Activated CD4-positive, alpha-beta T cell treated with anti-CD3 and anti-CD28 coated beads for 1 hour (primary cell): Measurements from ENCODE around the gene RHOV.

ENCODE experiments used
- DNase-seq: peaks from one replicate; pipeline ENCODE4 v3.0.0-alpha.2; 2020

Gene RHOV

GRCh38 chr15:40873694-40874561, at the start of gene RHOV:
Gene RHOV, minus strand, starts transcription at chr15:40874234. Its CDS starts 95 bp downstream, at chr15:40874139.
- peak; percentile 34 for DNase-seq

- DNase-seq: no peak
Observed at GRCh38 chr15:40923551-40923950, 49.5 kb upstream of the RHOV start.

GRCh38 chr15:40922608-40923005, 48.6 kb upstream of the RHOV start:
- DNase-seq: no peak

GRCh38 chr15:40921949-40922607, 48.0 kb upstream of the RHOV start:
- no peak for DNase-seq

- no peak for DNase-seq
Observed at GRCh38 chr15:40918799-40919392, 44.9 kb upstream of the RHOV start.

GRCh38 chr15:40918146-40918798, 44.2 kb upstream of the RHOV start:
- no peak for DNase-seq

GRCh38 chr15:40917585-40917984, 43.6 kb upstream of the RHOV start:
- DNase-seq: no peak

GRCh38 chr15:40915679-40916078, 41.6 kb upstream of the RHOV start:
- DNase-seq: no peak

- no peak for DNase-seq
Observed at GRCh38 chr15:40915116-40915661, 41.2 kb upstream of the RHOV start.

- no peak for DNase-seq
Observed at GRCh38 chr15:40914486-40914885, 40.5 kb upstream of the RHOV start.

- DNase-seq: no peak
Observed at GRCh38 chr15:40914013-40914412, 40.0 kb upstream of the RHOV start.

GRCh38 chr15:40912478-40912877, 38.4 kb upstream of the RHOV start:
- no peak for DNase-seq

- no peak for DNase-seq
Observed at GRCh38 chr15:40911693-40912092, 37.7 kb upstream of the RHOV start.

- no peak for DNase-seq
Observed at GRCh38 chr15:40911141-40911540, 37.1 kb upstream of the RHOV start.

- no peak for DNase-seq
Observed at GRCh38 chr15:40909662-40910630, 35.9 kb upstream of the RHOV start.

GRCh38 chr15:40908095-40908494, 34.1 kb upstream of the RHOV start:
- DNase-seq: no peak

- DNase-seq: no peak
Observed at GRCh38 chr15:40906991-40907802, 33.2 kb upstream of the RHOV start.

GRCh38 chr15:40906091-40906990, 32.3 kb upstream of the RHOV start:
- DNase-seq: peak; percentile 65

GRCh38 chr15:40904552-40905201, 30.6 kb upstream of the RHOV start:
- DNase-seq: no peak
